Measurements from ENCODE around the gene CEMIP.

The CEMIP gene

GRCh38 chr15:80989081-80989517 is 209.9 kb downstream of the CEMIP start:
- DNase-seq: no peak

- DNase-seq: peak; percentile 95 to 96
Measured at GRCh38 chr15:80989518-80990478, 210.6 kb downstream of the CEMIP start, which contains the start of gene MESD. Gene MESD (minus strand): TSS chr15:80989819. CDS start chr15:80989791, 28 bp downstream.

GRCh38 chr15:80990955-80991354 is 211.8 kb downstream of the CEMIP start:
- DNase-seq: no peak

GRCh38 chr15:80991421-80991820 is 212.3 kb downstream of the CEMIP start:
- DNase-seq: no peak

- no peak for DNase-seq
Measured at GRCh38 chr15:80992006-80992405, 212.8 kb downstream of the CEMIP start.

GRCh38 chr15:80992441-80992840 is 213.3 kb downstream of the CEMIP start:
- DNase-seq: no peak

GRCh38 chr15:80996247-80996646 is 217.1 kb downstream of the CEMIP start:
- DNase-seq: peak in 1 of 2 donors; percentile 29

GRCh38 chr15:80997692-80998091 is 218.5 kb downstream of the CEMIP start:
- DNase-seq: no peak

GRCh38 chr15:80998251-80998650 is 219.1 kb downstream of the CEMIP start:
- DNase-seq: peak in 1 of 2 donors; percentile 15

- peak; percentile 40 to 62 for DNase-seq
Measured at GRCh38 chr15:80999623-81000036, 220.5 kb downstream of the CEMIP start.

GRCh38 chr15:81000144-81000623 is 221.0 kb downstream of the CEMIP start:
- no peak for DNase-seq

GRCh38 chr15:81000624-81001151 is 221.5 kb downstream of the CEMIP start, which contains the start of gene TLNRD1:
Gene TLNRD1 (plus strand): TSS chr15:81000923. CDS start chr15:81002272, 1,349 bp downstream.
- DNase-seq: peak; percentile 86 to 87

Measured in CD4-positive, alpha-beta T cell treated with Interleukin-1 beta for 1 hour (primary cell).